NCI-H1092 (cell line): ENCODE data around the gene RARS2.
"Not testable (repeated sequence)": the region's sequence is repeated elsewhere in the genome, so short reads cannot be mapped to it uniquely, and the experiment has no call there.

Experiments
- DNase-seq: peaks from one replicate; lab custom pipeline; 2025; lab: John Stamatoyannopoulos, UW

The RARS2 gene

DNA sequence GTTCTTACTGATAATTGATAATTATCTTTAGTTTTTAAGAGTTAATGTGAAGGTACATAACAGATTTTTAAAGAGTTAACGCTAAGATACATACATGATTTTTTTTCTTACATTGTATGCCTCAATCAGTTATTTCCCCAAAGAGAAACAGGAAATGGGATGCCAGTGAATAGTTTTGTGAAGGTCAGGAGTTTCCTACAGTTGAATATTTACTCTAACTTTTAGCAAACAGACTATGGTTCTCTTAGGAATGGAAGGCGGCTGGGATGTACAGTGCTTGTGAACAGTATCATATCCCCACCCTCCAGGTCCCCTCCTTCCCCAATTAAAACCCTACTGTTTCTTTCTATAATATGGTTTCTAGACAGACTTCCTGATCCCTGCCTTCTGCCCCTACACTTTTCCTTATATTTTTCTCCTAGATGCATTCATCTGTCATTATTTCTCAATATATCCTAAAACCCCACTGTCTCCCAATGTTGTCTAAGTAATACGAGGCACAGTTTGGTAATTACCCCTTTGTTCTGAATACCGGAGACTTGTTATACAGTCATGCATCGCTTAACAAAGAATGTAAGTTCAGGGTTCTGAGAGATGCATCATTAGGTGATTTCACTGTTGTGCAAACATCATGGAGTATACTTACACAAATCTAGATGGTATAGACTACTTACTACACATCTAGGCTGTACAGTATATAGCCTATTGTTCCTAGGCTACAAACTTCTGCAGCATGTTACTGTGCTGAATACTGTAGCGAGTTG, 87.8 kb downstream of the RARS2 start:
- no peak for DNase-seq

DNA sequence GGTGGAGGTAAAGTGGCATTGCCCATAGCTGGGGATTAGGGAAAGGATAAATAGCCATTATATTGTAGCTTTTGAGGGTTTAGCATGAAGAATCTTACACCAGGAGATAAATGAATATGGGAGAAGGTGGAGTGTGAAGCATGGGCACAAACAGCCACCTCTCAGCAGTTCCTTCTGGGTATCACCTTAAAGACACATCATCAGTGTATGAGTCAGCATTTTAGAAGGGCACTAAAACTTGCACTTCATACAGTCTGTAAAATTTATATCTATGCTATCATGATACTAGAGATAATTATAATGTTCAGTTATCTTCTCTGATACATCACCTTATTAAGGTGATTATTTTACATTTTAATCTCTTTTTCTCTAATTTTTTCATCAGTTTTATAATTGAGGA, 91.7 kb downstream of the RARS2 start:
- DNase-seq, result no peak

DNA sequence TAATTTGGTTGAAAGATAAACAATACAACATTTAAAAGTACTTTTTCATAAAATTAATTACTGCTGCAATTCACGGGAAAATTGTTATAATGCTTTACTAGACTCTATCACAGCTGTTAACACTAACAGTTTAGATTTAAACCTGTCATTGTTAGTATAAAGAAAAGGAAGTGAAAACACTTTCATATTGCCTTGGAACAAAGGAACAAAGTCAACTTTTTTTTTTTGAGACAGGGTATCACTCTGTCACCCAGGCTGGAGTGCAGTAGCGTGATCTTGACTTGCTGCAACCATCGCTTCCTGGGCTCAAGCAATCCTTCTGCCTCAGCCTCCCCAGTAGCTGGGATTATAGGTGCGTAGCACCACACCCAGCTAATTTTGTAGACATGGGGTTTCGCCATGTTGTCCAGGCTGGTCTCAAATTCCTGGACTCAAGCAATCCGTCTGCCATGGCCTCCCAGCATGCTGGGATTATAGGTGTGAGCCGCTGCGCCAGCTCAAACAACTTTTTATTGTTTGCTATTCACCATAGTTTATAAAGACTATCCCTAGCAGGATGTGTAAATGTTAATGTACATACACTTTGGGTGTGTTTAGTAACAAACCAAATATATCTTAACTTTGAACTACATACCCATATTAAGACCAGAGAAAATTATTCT, 94.9 kb downstream of the RARS2 start:
- no peak for DNase-seq

DNA sequence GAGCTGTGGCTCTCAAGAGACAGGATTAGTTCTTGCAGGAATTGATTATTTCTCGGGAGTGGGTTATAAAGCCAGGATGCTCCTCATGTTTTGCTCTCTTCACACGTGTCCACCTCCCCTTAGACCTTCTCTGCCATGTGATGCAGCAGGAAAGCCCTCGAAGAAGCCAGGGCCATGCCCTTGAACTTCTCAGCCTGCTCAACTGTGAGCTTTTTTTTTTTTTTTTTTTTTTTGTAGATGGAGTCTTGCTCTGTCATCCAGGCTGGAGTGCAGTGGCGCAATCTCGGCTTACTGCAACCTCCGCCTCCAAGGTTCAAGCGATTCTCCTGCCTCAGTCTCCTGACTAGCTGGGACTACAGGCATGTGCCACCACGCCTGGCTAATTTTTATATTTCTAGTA, 100.5 kb downstream of the RARS2 start:
- not testable (repeated sequence) for DNase-seq

DNA sequence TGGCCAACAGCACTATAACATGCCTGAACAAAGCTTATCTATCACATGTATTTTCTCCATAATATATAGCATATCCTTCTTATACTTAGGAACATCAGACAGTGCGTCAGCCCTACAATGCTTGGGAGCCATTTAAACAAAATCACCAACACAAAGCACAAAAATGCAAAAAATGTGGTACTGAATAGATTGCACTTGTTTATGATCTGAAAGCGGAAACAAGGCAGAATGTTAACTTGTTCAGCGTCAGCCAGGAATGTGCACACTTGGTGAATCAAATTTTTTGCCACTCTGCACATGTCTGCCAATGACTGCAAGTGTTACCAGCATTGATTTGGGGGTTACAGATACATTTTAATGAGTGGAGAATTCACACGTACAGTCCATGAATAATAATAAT, 102.2 kb downstream of the RARS2 start:
- DNase-seq, result no peak

DNA sequence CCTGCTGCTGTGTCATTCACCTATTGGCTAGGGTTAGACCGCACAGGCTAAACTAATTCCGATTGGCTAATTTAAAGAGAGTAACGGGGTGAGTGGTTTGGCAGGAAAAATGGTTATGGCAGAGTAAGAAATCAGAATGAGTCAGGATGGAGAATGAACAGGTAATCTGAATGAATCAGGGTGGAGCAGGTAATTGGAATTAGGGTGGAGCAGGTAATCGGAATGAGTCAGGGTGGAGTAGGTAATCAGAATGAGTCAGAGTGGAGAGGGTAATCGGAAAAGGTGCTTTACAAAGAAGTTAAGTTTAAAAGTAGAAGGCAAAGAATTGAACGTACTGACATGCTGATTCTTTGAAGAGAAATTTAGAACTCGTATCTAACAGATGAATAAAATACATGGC, 105.3 kb downstream of the RARS2 start:
- DNase-seq, result no peak

DNA sequence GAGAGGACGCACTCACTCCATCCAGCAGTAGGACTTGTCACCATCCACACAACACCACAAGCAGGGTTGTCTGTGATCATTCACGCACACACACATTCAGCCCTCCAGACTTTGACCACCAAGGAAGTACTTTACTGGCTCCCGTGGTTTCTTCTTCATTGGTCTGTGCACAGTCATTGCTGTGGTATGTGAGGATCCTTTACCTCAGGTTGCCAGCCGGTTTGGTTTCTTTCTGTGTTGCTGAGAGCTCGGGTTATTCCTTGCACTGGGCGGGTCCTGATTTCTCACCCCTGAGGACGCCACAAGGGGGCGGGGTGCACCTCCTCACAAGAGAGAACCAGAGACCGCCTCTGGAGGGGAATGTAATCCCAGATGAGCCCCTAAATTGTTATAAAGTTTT, 105.9 kb downstream of the RARS2 start:
- DNase-seq, result no peak

DNA sequence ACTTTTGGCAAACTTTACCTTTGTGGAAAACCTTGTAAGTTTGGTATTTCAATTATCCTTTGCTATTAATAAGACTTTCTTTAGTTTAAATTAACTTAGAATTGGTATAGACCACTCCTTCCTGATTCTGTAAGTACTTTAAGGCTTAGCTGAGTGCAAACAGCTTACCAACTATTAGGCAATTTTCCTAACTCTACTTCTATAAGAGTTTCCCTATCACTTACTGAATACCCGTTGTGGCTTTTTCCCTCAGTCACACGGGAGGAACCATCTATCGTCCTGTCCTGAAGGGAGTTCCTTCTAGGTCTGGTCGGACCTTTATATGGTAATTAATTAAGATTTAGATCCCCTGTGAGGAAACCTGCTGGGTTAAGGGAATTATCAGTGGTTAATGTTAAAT, 107.4 kb downstream of the RARS2 start:
- no peak for DNase-seq

DNA sequence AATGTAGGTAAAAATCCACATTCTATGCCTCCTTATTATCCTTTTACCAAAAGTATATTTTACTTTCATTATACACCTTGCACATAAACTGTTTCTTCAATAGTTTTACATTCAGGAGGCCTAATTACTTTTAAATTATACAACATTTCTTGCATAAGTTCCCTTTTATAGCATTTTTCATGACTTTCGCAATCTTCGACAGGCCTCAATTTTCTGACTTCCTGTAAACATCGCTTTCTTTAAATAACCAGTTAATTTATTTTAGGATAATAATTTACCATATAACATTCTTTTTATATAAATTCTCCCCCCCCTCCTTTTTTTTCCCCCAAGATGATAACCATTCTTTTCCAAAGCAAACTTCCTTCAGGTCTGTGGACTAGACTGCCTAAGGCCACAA, 107.9 kb downstream of the RARS2 start:
- no peak for DNase-seq

DNA sequence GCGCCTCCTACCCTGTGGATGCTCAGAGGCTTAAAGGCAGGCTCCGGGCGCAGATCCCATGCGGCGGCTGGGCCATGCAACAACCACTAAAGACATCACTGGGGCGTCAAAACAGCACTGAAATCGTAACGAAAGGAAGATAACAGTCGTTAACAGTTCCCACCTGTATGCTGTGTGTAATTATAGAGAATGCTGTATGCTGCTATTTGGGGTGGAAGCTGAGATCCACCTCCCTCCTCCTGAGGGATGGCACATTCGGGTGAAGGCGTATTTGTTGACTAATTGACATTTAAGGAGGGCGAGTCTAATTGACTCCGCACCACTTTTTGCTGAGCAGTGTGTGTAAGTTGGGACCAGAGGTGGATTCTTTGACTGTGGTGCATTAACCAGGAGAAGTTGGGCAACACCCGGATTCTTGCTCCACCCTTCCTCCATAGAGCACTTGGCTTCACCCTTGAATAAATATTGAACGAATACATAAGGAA, 116.3 kb downstream of the RARS2 start:
- no peak for DNase-seq

DNA sequence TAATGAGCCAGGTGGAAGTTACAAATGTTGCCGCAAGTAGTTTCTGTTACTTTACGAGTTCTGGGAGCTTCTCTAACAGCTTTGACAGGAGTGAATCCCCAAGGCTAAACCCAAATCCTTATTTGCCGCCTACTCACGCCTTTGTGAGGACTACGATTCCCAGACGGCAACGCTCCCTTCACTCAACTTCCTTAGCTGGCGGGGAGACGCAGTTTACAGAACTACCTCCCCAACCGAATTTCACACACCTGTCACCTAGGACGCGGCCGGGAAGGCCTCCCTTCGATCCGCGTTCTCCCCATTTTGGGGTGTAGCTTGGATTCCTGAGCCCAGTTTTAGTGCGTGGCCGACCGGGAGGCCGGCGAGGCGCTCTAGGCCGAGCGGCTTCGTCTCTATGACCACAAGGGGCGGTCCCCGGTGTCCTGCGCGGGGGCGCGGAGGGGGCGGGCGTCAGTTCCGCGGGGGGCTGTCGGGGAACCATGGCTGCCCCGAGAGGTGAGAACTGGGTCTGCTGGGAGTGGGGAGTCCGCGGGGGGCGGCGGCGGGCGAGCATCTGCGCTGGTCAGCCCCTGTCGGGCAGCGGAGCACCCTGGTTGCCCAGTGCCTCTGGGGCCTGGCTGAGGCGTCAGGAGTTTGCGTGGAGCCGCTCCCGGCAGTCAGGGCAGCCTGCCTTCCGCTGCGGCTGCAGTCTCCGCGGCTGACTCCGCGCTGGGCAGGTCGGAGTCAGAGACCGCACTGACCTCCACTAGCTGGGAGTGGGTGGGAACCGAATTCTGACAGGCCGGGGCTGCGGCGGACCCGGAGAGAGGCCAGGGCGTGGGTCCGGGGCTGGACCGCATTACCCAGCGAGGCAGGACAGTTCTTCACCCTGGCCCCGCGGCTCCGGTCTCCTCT, 117.0 kb downstream of the RARS2 start, which contains the start of gene SLC35A1:
Gene SLC35A1 (plus strand): TSS at position 450 of the 894 bp plus-strand sequence. CDS start 30 bp downstream, at position 480.
- DNase-seq, result peak; percentile 72

DNA sequence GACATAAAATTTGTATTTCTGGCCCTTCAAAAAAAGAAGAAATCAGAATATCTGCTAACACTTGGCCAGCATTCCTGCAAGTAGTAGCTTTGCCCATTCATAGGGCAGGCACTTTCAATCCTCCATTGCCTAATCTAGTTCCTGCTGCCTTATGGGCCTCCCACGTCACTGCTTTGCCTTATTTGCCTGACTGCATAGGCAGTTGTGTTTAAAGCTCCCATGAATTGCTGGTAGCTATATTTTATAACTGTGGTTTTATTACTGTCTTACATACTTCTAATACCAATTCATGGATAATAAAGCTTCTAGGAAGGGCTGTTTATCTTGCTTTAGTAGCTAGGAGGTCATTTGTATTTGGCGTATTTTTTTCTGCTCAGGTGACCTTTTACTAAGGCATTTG, 124.7 kb downstream of the RARS2 start:
- no peak for DNase-seq
